Erythroblast (primary cell): ENCODE results near the gene ZPR1.

Source experiments
- GATA1 ChIP-seq: IDR thresholded peaks from 2 replicates; pipeline ENCODE4 v1.6.1; 2011; ENCODE audit warnings: low read depth, mild to moderate bottlenecking, control low read depth, low read length, moderate library complexity
- POLR2A ChIP-seq: IDR thresholded peaks from 2 replicates; pipeline ENCODE4 v1.6.1; 2011; ENCODE audit warnings: mild to moderate bottlenecking, low read length

DNA sequence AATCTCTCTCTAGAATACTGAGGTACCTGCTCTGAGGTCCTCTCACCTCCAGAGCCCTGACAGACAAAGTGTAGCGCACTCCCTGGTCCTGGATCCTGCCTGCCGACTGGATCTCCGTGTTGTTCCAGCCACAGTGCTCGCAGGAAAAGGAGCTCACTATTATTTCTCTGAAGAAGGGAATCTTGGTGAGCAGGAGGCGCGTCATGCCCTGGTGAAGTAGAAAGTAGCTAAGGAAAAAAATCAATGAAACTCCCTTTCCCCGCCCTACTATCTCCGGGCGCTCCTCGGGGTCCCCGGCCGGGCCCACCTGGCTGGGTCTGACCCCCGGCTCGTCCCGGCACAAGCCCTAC, 412 bp downstream of the ZPR1 start:
- no peak for TF ChIP-seq POLR2A
- TF ChIP-seq GATA1: no peak
